ENCODE results near the gene CPED1.

DNA sequence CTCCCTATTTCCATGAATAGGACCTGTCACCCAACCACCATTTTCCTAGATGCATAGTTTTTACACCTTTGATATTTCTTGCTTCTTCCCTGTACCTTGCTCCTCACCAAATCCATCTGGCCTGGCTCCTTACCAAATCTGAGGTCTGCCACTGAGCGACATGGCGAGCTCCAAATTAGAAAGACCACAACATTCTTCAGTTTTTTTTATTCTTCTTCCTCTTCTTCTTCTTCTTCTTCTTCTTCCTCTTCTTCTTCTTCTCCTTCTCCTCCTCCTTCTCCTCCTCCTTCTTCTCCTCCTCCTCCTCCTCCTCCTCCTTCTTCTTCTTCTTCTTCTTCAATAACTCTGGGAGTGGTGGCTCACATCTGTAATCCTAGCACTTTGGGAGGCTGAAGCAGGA is 7.1 kb downstream of the CPED1 start:
- TF ChIP-seq, protein P1, sequence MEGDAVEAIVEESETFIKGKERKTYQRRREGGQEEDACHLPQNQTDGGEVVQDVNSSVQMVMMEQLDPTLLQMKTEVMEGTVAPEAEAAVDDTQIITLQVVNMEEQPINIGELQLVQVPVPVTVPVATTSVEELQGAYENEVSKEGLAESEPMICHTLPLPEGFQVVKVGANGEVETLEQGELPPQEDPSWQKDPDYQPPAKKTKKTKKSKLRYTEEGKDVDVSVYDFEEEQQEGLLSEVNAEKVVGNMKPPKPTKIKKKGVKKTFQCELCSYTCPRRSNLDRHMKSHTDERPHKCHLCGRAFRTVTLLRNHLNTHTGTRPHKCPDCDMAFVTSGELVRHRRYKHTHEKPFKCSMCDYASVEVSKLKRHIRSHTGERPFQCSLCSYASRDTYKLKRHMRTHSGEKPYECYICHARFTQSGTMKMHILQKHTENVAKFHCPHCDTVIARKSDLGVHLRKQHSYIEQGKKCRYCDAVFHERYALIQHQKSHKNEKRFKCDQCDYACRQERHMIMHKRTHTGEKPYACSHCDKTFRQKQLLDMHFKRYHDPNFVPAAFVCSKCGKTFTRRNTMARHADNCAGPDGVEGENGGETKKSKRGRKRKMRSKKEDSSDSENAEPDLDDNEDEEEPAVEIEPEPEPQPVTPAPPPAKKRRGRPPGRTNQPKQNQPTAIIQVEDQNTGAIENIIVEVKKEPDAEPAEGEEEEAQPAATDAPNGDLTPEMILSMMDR (IDR thresholded peaks at IDR 0.05): no peak
- no peak for TF ChIP-seq ZFX (IDR thresholded peaks at IDR 0.05; ENCODE audit: borderline replicate concordance)

All from 22Rv1 (cell line).